ENCODE data around the gene SERPINB6. TPM values are rescaled to one million over a fixed set of nuclear protein-coding genes. Genes with fewer than 3 reads are reported as not detected.
"Not testable (repeated sequence)": the region's sequence is repeated elsewhere in the genome, so short reads cannot be mapped to it uniquely, and the experiment has no call there.

Gene SERPINB6
- polyA plus RNA-seq, 1 of the 3 experiments (the other 2 are of a cell fraction) = 102 TPM

DNA sequence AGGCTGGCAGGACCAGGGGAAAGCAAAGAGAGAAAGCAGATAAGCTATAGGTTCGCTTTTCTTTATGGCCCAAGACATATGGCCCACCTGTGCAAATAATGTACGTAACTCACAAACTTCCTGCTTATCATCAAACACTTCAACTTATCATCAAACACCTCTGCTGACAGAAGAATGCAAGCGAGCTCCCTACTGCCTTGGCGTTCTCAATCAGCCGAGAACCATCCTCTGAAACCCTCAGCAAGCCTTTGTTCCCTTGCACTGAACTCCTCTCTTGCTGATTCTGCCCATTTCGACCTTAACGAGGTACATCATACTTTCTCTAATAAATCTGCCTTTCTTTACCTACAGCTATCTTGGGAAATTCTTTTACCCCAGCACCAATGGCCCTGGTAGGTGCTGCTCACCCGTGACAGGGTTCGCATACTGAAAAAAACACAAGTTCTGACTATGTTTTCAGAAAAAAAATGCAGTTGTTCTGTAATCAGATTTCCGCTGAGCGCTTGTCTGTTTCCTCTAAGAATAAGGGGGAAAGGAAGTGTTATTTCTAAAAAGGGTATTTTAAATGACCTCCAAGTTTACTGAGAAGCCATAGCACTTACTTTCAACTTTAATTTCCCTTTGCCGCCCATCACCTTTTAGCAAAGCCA, 28.3 kb downstream of the SERPINB6 start:
- Histone ChIP-seq H3K9ac (no peak overlapping the region), H3K27me3 (ENCODE audit: insufficient read depth) (no peaks in the 10 kb centered on the region), H2AFZ (ENCODE audit: low read depth) (no peak overlapping the region), H3K9me2 (no peaks in the 10 kb centered on the region), H3K36me3 (replicated peaks in 1 of 2; ENCODE audit: control insufficient read depth in 1 of 2, insufficient read depth in 2 of 2, low read length in 1 of 2) (peaks cover 0 to 5% of the 10 kb centered on the region in 2 experiments), H3K79me2 (ENCODE audit: insufficient read depth) (no peaks in the 10 kb centered on the region), H3K4me2 (no peak overlapping the region), H3K4me3 (ENCODE audit: low read depth in 2 of 2, low read length in 1 of 2) (no peak overlapping the region), H4K20me1 (ENCODE audit: insufficient read depth) (no peaks in the 10 kb centered on the region), H3K9me3 (no peaks in the 10 kb centered on the region), H3K27ac (ENCODE audit: low read depth in 2 of 2, low read length in 1 of 2) (no peak overlapping the region), H3F3A (replicated peaks; ENCODE audit: insufficient read depth) (no peaks in the 10 kb centered on the region), H3K4me1 (ENCODE audit: control insufficient read depth in 1 of 2, insufficient read depth in 2 of 2, low read depth in 1 of 2, low read length in 1 of 2) (no peaks in the 10 kb centered on the region)
- 91% methylated on average over 12 of the region's 12 CpGs for WGBS (ENCODE audit: low lambda C conversion rate)
- TF ChIP-seq TAF1 (IDR thresholded peaks at IDR 0.05; ENCODE audit: borderline replicate concordance, low read depth, low read length) = no peak
- TF ChIP-seq, protein P1, sequence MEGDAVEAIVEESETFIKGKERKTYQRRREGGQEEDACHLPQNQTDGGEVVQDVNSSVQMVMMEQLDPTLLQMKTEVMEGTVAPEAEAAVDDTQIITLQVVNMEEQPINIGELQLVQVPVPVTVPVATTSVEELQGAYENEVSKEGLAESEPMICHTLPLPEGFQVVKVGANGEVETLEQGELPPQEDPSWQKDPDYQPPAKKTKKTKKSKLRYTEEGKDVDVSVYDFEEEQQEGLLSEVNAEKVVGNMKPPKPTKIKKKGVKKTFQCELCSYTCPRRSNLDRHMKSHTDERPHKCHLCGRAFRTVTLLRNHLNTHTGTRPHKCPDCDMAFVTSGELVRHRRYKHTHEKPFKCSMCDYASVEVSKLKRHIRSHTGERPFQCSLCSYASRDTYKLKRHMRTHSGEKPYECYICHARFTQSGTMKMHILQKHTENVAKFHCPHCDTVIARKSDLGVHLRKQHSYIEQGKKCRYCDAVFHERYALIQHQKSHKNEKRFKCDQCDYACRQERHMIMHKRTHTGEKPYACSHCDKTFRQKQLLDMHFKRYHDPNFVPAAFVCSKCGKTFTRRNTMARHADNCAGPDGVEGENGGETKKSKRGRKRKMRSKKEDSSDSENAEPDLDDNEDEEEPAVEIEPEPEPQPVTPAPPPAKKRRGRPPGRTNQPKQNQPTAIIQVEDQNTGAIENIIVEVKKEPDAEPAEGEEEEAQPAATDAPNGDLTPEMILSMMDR (IDR thresholded peaks at IDR 0.05) = no peak
- TF ChIP-seq, protein P2, sequence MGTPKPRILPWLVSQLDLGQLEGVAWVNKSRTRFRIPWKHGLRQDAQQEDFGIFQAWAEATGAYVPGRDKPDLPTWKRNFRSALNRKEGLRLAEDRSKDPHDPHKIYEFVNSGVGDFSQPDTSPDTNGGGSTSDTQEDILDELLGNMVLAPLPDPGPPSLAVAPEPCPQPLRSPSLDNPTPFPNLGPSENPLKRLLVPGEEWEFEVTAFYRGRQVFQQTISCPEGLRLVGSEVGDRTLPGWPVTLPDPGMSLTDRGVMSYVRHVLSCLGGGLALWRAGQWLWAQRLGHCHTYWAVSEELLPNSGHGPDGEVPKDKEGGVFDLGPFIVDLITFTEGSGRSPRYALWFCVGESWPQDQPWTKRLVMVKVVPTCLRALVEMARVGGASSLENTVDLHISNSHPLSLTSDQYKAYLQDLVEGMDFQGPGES (IDR thresholded peaks at IDR 0.05; ENCODE audit: low read depth, low read length) = no peak
- TF ChIP-seq TEAD4 (IDR thresholded peaks at IDR 0.05; ENCODE audit: borderline replicate concordance, insufficient read depth) = no peak
- no peak for TF ChIP-seq EP300 (IDR thresholded peaks at IDR 0.05; ENCODE audit: borderline replicate concordance in 1 of 2, low read depth in 1 of 2, low read length in 1 of 2)
- TF ChIP-seq, protein P3, sequence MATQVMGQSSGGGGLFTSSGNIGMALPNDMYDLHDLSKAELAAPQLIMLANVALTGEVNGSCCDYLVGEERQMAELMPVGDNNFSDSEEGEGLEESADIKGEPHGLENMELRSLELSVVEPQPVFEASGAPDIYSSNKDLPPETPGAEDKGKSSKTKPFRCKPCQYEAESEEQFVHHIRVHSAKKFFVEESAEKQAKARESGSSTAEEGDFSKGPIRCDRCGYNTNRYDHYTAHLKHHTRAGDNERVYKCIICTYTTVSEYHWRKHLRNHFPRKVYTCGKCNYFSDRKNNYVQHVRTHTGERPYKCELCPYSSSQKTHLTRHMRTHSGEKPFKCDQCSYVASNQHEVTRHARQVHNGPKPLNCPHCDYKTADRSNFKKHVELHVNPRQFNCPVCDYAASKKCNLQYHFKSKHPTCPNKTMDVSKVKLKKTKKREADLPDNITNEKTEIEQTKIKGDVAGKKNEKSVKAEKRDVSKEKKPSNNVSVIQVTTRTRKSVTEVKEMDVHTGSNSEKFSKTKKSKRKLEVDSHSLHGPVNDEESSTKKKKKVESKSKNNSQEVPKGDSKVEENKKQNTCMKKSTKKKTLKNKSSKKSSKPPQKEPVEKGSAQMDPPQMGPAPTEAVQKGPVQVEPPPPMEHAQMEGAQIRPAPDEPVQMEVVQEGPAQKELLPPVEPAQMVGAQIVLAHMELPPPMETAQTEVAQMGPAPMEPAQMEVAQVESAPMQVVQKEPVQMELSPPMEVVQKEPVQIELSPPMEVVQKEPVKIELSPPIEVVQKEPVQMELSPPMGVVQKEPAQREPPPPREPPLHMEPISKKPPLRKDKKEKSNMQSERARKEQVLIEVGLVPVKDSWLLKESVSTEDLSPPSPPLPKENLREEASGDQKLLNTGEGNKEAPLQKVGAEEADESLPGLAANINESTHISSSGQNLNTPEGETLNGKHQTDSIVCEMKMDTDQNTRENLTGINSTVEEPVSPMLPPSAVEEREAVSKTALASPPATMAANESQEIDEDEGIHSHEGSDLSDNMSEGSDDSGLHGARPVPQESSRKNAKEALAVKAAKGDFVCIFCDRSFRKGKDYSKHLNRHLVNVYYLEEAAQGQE (IDR thresholded peaks at IDR 0.05; ENCODE audit: low read depth, low read length) = no peak
- TF ChIP-seq, protein P4, sequence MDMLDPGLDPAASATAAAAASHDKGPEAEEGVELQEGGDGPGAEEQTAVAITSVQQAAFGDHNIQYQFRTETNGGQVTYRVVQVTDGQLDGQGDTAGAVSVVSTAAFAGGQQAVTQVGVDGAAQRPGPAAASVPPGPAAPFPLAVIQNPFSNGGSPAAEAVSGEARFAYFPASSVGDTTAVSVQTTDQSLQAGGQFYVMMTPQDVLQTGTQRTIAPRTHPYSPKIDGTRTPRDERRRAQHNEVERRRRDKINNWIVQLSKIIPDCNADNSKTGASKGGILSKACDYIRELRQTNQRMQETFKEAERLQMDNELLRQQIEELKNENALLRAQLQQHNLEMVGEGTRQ (IDR thresholded peaks at IDR 0.05; ENCODE audit: borderline replicate concordance, low read depth, low read length) = no peak
- TF ChIP-seq, protein P5, sequence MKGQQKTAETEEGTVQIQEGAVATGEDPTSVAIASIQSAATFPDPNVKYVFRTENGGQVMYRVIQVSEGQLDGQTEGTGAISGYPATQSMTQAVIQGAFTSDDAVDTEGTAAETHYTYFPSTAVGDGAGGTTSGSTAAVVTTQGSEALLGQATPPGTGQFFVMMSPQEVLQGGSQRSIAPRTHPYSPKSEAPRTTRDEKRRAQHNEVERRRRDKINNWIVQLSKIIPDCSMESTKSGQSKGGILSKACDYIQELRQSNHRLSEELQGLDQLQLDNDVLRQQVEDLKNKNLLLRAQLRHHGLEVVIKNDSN (IDR thresholded peaks at IDR 0.05; ENCODE audit: borderline replicate concordance, low read depth) = no peak
- no peak for TF ChIP-seq FOSL2 (IDR thresholded peaks at IDR 0.05; ENCODE audit: borderline replicate concordance, low read depth)
- TF ChIP-seq EZH2phosphoT487 (IDR thresholded peaks at IDR 0.05; ENCODE audit: borderline replicate concordance, low read depth) = no peak
- ChIA-PET CTCF (interaction anchor here (0.9 to 5.2 kb wide), 6 partner anchors 10 to 152 kb away, joined by 3 to 34 read pairs (median 8); no protein-coding TSS in a partner anchor), POLR2A (no interaction called here)
- DNase-seq = no peak

DNA sequence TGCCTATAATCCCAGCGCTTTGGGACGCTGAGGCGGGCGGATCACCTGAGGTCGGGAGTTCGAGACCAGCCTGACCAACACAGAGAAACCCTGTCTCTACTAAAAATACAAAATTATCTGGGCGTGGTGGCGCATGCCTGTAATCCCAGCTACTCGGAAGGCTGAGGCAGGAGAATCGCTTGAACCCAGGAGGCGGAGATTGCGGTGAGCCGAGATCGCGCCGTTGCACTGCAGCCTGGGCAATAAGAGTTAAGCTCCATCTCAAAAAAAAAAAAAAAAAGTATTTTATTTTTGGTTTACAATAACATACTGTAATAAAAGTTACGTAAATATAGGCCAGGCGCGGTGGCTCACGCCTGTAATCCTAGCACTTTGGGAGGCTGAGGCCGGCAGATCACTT, 29.3 kb downstream of the SERPINB6 start:
- not testable (repeated sequence) for H3K9me2 ChIP-seq; H2AFZ ChIP-seq (ENCODE audit: low read depth); H3K36me3 ChIP-seq (replicated peaks in 1 of 2; ENCODE audit: control insufficient read depth in 1 of 2, insufficient read depth in 2 of 2, low read length in 1 of 2); H3K9me3 ChIP-seq; H3F3A ChIP-seq (replicated peaks; ENCODE audit: insufficient read depth); H3K27ac ChIP-seq (ENCODE audit: low read depth in 2 of 2, low read length in 1 of 2); H3K79me2 ChIP-seq (ENCODE audit: insufficient read depth); H3K9ac ChIP-seq; H4K20me1 ChIP-seq (ENCODE audit: insufficient read depth); H3K4me1 ChIP-seq (ENCODE audit: control insufficient read depth in 1 of 2, insufficient read depth in 2 of 2, low read depth in 1 of 2, low read length in 1 of 2); H3K4me2 ChIP-seq; H3K4me3 ChIP-seq (ENCODE audit: low read depth in 2 of 2, low read length in 1 of 2); H3K27me3 ChIP-seq (ENCODE audit: insufficient read depth); DNase-seq
- 93% methylated on average over 21 of the region's 21 CpGs for WGBS (ENCODE audit: low lambda C conversion rate)
- ChIA-PET CTCF (interaction anchor here (0.9 to 5.2 kb wide), 5 partner anchors 9 to 151 kb away, joined by 3 to 34 read pairs (median 9); no protein-coding TSS in a partner anchor), POLR2A (interaction anchor here (0.6 kb wide), 1 partner anchor 96 kb away, joined by 4 read pairs; no protein-coding TSS in a partner anchor)

All from SK-N-SH (cell line).